Measurements from ENCODE around the gene COL13A1.

COL13A1 gene

GRCh38 chr10:69767793-69768192 lies 33.9 kb upstream of the COL13A1 start:
- peaks cover 0 to 2% of the 10 kb centered on the region in 2 donors for H3K27me3 ChIP-seq (ENCODE audit: control insufficient read depth in 1 of 2, insufficient read depth in 2 of 2, low read length in 2 of 2)
- no peak overlapping the region for H3K27ac ChIP-seq (ENCODE audit: low read length)
- peaks cover 25% of the 10 kb centered on the region for H3K4me1 ChIP-seq (ENCODE audit: control insufficient read depth, insufficient read depth, low read length)
- H3K4me3 ChIP-seq (ENCODE audit: low read length in 2 of 2), result no peak overlapping the region
- H3K9me3 ChIP-seq (ENCODE audit: control insufficient read depth in 2 of 2, low read length in 2 of 2), result peaks cover 0 to 2% of the 10 kb centered on the region in 2 donors
- no peak overlapping the region for H3K9ac ChIP-seq (ENCODE audit: low read length in 2 of 2)
- no peaks in the 10 kb centered on the region for H3K36me3 ChIP-seq (ENCODE audit: control insufficient read depth in 2 of 2, insufficient read depth in 2 of 2, low read length in 2 of 2)

- peaks cover 25% of the 10 kb centered on the region for H3K4me1 ChIP-seq (ENCODE audit: control insufficient read depth, insufficient read depth, low read length)
- H3K4me3 ChIP-seq (ENCODE audit: low read length in 2 of 2), result no peak overlapping the region
- H3K36me3 ChIP-seq (ENCODE audit: control insufficient read depth in 2 of 2, insufficient read depth in 2 of 2, low read length in 2 of 2), result no peaks in the 10 kb centered on the region
- peaks cover 2 to 5% of the 10 kb centered on the region in 2 donors for H3K9me3 ChIP-seq (ENCODE audit: control insufficient read depth in 2 of 2, low read length in 2 of 2)
- H3K27ac ChIP-seq (ENCODE audit: low read length), result no peak overlapping the region
- H3K27me3 ChIP-seq (ENCODE audit: control insufficient read depth in 1 of 2, insufficient read depth in 2 of 2, low read length in 2 of 2), result peaks cover 0 to 2% of the 10 kb centered on the region in 2 donors
- no peak overlapping the region for H3K9ac ChIP-seq (ENCODE audit: low read length in 2 of 2)
Measured at GRCh38 chr10:69768386-69768785, 33.3 kb upstream of the COL13A1 start.

DNA sequence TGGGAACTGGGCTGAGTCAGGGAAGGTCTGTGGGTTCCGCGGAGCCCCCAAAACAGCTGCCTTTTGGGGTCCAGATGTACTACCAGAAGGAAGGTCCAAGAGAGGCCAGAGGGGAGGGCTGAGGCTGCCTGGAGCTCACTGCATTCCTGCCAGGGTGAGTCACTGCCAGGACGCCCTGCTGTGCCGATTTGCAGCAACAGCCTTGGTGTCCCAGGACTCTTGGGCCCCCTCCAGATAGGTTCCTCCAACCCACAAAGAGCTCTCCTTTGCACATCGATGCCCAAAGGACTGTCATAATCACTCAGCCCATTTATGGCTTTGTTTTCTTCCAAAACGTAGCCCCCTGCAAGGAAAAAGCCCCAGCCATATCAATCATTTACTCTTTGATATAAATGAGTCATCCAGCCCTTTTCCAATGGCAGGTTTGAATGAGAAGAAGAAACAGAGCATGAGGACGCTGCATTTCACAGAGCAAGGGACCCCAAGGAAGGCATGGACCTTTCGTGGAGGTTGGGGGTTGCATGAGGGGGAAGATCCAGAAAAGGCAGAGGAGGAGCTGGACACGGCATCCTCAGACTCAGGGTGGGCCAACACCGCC lies 32.2 kb upstream of the COL13A1 start:
- Histone ChIP-seq H3K9me3 (ENCODE audit: control insufficient read depth in 2 of 2, low read length in 2 of 2) (peaks cover 2 to 5% of the 10 kb centered on the region in 2 donors), H3K4me1 (ENCODE audit: control insufficient read depth, insufficient read depth, low read length) (peaks cover 25% of the 10 kb centered on the region), H3K27me3 (ENCODE audit: control insufficient read depth in 1 of 2, insufficient read depth in 2 of 2, low read length in 2 of 2) (peaks cover 0 to 2% of the 10 kb centered on the region in 2 donors), H3K27ac (ENCODE audit: low read length) (no peak overlapping the region), H3K4me3 (ENCODE audit: low read length in 2 of 2) (no peak overlapping the region), H3K36me3 (ENCODE audit: control insufficient read depth in 2 of 2, insufficient read depth in 2 of 2, low read length in 2 of 2) (no peaks in the 10 kb centered on the region), H3K9ac (ENCODE audit: low read length in 2 of 2) (no peak overlapping the region)

DNA sequence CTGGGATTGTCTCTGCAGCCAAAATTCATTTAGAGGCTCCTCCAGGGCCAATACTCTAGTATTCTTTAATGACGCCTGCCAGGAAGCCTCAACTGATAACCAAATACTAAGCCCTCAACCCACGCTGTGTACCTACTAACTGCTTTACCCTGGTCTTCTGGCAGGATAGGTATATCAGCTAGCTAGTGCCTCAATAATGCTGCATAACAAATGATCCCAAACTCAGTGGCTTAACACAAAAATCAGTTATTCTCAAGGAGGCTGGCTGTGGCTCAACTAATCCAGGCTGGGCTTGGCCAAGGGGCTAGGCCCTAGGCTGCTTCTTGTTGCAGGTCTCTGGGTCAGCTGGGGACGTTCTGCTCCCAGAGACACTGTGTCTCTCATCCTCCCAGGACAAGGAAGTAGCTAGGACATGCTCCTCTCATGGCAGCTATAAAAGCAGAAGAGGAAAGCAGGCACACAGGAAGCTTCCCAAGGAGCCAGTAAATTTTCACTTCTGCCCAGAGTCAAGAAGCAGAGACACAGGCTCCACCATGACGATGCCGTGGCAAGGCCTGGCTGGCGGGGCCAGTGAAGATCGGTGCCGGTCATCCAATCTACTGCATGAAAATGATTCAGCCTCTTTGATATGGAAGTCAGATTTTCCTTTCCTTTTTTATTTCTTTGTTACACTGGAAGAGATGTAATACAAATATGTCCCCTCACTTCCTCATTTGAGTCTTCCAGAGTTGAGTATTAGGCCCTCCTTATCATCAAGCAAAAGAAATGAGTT lies 28.6 kb upstream of the COL13A1 start:
- no peak overlapping the region for H3K4me3 ChIP-seq (ENCODE audit: low read length in 2 of 2)
- no peaks in the 10 kb centered on the region for H3K36me3 ChIP-seq (ENCODE audit: control insufficient read depth in 2 of 2, insufficient read depth in 2 of 2, low read length in 2 of 2)
- peaks cover 15% of the 10 kb centered on the region for H3K4me1 ChIP-seq (ENCODE audit: control insufficient read depth, insufficient read depth, low read length)
- H3K9me3 ChIP-seq (ENCODE audit: control insufficient read depth in 2 of 2, low read length in 2 of 2), result peaks cover 2 to 5% of the 10 kb centered on the region in 2 donors
- no peak overlapping the region for H3K9ac ChIP-seq (ENCODE audit: low read length in 2 of 2)
- no peaks in the 10 kb centered on the region for H3K27me3 ChIP-seq (ENCODE audit: control insufficient read depth in 1 of 2, insufficient read depth in 2 of 2, low read length in 2 of 2)
- no peak overlapping the region for H3K27ac ChIP-seq (ENCODE audit: low read length)

DNA sequence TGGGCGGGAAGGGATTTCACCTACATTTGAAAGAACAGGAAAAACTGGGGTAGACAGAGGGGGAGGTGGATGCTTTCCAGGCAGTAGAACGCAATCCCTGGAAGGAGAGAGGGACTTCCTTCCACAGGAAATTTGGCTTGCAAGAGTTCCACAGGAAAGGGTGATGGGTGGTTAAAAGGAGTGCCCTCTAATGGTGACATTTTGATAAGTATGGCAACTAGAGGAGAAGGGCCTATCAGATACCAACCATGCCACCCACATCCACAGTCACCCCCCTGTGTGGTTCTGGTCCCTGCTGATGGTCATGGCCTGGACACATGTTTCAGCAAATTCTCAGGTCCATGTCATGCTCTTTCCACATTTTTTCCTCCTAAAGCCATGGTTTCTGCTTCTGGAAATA lies 27.1 kb upstream of the COL13A1 start:
- H3K4me3 ChIP-seq (ENCODE audit: low read length in 2 of 2), result no peak overlapping the region

DNA sequence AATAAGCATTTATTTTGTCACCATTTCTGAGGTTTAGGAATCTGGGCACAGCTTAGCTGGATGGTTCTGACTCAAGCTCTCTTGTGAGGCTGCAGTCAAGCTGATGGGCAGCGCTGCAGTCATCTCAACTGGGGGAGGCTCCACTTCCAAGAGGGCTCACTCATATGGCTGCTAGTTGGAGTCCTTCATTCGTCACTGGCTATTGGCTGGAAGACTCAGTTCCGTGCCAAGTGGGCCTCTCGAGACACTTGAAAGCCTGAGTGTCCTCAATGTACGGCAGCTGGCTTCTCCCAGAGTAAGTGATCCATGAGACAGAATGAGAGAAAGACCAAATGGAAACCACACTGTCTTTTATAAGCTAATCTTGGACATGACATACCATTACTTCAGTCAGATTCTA lies 21.6 kb upstream of the COL13A1 start:
- Histone ChIP-seq H3K9ac (ENCODE audit: low read length in 2 of 2) (no peak overlapping the region), H3K36me3 (ENCODE audit: control insufficient read depth in 2 of 2, insufficient read depth in 2 of 2, low read length in 2 of 2) (no peaks in the 10 kb centered on the region), H3K27ac (ENCODE audit: low read length) (no peak overlapping the region), H3K4me3 (ENCODE audit: low read length in 2 of 2) (no peak overlapping the region), H3K27me3 (ENCODE audit: control insufficient read depth in 1 of 2, insufficient read depth in 2 of 2, low read length in 2 of 2) (peaks cover 0 to 9% of the 10 kb centered on the region in 2 donors), H3K9me3 (ENCODE audit: control insufficient read depth in 2 of 2, low read length in 2 of 2) (peaks cover 0 to 4% of the 10 kb centered on the region in 2 donors), H3K4me1 (ENCODE audit: control insufficient read depth, insufficient read depth, low read length) (no peaks in the 10 kb centered on the region)

More for the DNA sequence above, 27.1 kb upstream of the COL13A1 start:
- Histone ChIP-seq H3K9ac (ENCODE audit: low read length in 2 of 2) (no peak overlapping the region), H3K27me3 (ENCODE audit: control insufficient read depth in 1 of 2, insufficient read depth in 2 of 2, low read length in 2 of 2) (no peaks in the 10 kb centered on the region), H3K27ac (ENCODE audit: low read length) (no peak overlapping the region), H3K36me3 (ENCODE audit: control insufficient read depth in 2 of 2, insufficient read depth in 2 of 2, low read length in 2 of 2) (no peaks in the 10 kb centered on the region), H3K4me1 (ENCODE audit: control insufficient read depth, insufficient read depth, low read length) (peaks cover 2% of the 10 kb centered on the region), H3K9me3 (ENCODE audit: control insufficient read depth in 2 of 2, low read length in 2 of 2) (peaks cover 2 to 5% of the 10 kb centered on the region in 2 donors)

- Histone ChIP-seq H3K4me3 (ENCODE audit: low read length in 2 of 2) (no peak overlapping the region), H3K27ac (ENCODE audit: low read length) (no peak overlapping the region), H3K9me3 (ENCODE audit: control insufficient read depth in 2 of 2, low read length in 2 of 2) (peaks cover 0 to 4% of the 10 kb centered on the region in 2 donors), H3K9ac (ENCODE audit: low read length in 2 of 2) (no peak overlapping the region), H3K27me3 (ENCODE audit: control insufficient read depth in 1 of 2, insufficient read depth in 2 of 2, low read length in 2 of 2) (peaks cover 0 to 9% of the 10 kb centered on the region in 2 donors), H3K36me3 (ENCODE audit: control insufficient read depth in 2 of 2, insufficient read depth in 2 of 2, low read length in 2 of 2) (no peaks in the 10 kb centered on the region), H3K4me1 (ENCODE audit: control insufficient read depth, insufficient read depth, low read length) (no peaks in the 10 kb centered on the region)
Measured at GRCh38 chr10:69781576-69781975, 20.1 kb upstream of the COL13A1 start.

- Histone ChIP-seq H3K27ac (ENCODE audit: low read length) (no peak overlapping the region), H3K36me3 (ENCODE audit: control insufficient read depth in 2 of 2, insufficient read depth in 2 of 2, low read length in 2 of 2) (no peaks in the 10 kb centered on the region), H3K4me3 (ENCODE audit: low read length in 2 of 2) (no peak overlapping the region), H3K9me3 (ENCODE audit: control insufficient read depth in 2 of 2, low read length in 2 of 2) (peaks cover 0 to 4% of the 10 kb centered on the region in 2 donors), H3K27me3 (ENCODE audit: control insufficient read depth in 1 of 2, insufficient read depth in 2 of 2, low read length in 2 of 2) (peaks cover 0 to 9% of the 10 kb centered on the region in 2 donors), H3K4me1 (ENCODE audit: control insufficient read depth, insufficient read depth, low read length) (no peaks in the 10 kb centered on the region), H3K9ac (ENCODE audit: low read length in 2 of 2) (no peak overlapping the region)
Measured at GRCh38 chr10:69783515-69783914, 18.2 kb upstream of the COL13A1 start.

- H3K9me3 ChIP-seq (ENCODE audit: control insufficient read depth in 2 of 2, low read length in 2 of 2), result peaks cover 0 to 4% of the 10 kb centered on the region in 2 donors
- H3K9ac ChIP-seq (ENCODE audit: low read length in 2 of 2), result no peak overlapping the region
- H3K27ac ChIP-seq (ENCODE audit: low read length), result no peak overlapping the region
- H3K4me1 ChIP-seq (ENCODE audit: control insufficient read depth, insufficient read depth, low read length), result peaks cover 10% of the 10 kb centered on the region
- H3K27me3 ChIP-seq (ENCODE audit: control insufficient read depth in 1 of 2, insufficient read depth in 2 of 2, low read length in 2 of 2), result peaks cover 0 to 9% of the 10 kb centered on the region in 2 donors
- no peaks in the 10 kb centered on the region for H3K36me3 ChIP-seq (ENCODE audit: control insufficient read depth in 2 of 2, insufficient read depth in 2 of 2, low read length in 2 of 2)
- no peak overlapping the region for H3K4me3 ChIP-seq (ENCODE audit: low read length in 2 of 2)
Measured at GRCh38 chr10:69786791-69787190, 14.9 kb upstream of the COL13A1 start.

DNA sequence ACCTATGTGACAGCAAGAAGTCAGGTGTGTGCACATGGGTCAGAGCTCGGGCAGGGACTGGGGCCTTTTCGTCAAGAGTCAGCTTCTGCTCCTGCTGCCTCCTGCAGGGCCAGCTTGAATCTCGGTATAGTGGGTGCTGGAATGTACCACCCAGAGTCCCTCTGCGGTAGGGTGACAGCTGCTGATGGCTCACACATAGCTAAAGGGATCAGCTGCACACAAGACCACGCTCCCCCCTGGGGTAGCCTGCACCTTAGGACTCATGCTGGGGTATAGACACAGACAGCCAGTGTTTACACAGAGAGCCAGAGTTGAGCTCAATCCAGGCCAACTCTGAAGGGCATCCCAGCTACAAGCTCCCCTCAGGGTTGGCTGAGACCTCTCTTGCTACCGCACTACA lies 14.0 kb upstream of the COL13A1 start:
- H3K27ac ChIP-seq (ENCODE audit: low read length), result no peak overlapping the region
- peaks cover 0 to 4% of the 10 kb centered on the region in 2 donors for H3K9me3 ChIP-seq (ENCODE audit: control insufficient read depth in 2 of 2, low read length in 2 of 2)
- peaks cover 10% of the 10 kb centered on the region for H3K4me1 ChIP-seq (ENCODE audit: control insufficient read depth, insufficient read depth, low read length)
- H3K4me3 ChIP-seq (ENCODE audit: low read length in 2 of 2), result no peak overlapping the region
- H3K27me3 ChIP-seq (ENCODE audit: control insufficient read depth in 1 of 2, insufficient read depth in 2 of 2, low read length in 2 of 2), result peaks cover 0 to 7% of the 10 kb centered on the region in 2 donors
- no peaks in the 10 kb centered on the region for H3K36me3 ChIP-seq (ENCODE audit: control insufficient read depth in 2 of 2, insufficient read depth in 2 of 2, low read length in 2 of 2)
- H3K9ac ChIP-seq (ENCODE audit: low read length in 2 of 2), result no peak overlapping the region

GRCh38 chr10:69789164-69789576 lies 12.5 kb upstream of the COL13A1 start:
- Histone ChIP-seq H3K9me3 (ENCODE audit: control insufficient read depth in 2 of 2, low read length in 2 of 2) (peaks cover 0 to 4% of the 10 kb centered on the region in 2 donors), H3K4me3 (ENCODE audit: low read length in 2 of 2) (peak overlapping the region in 1 of 2 donors; percentile 15), H3K27me3 (ENCODE audit: control insufficient read depth in 1 of 2, insufficient read depth in 2 of 2, low read length in 2 of 2) (no peaks in the 10 kb centered on the region), H3K9ac (ENCODE audit: low read length in 2 of 2) (no peak overlapping the region), H3K27ac (ENCODE audit: low read length) (no peak overlapping the region), H3K4me1 (ENCODE audit: control insufficient read depth, insufficient read depth, low read length) (peaks cover 10% of the 10 kb centered on the region), H3K36me3 (ENCODE audit: control insufficient read depth in 2 of 2, insufficient read depth in 2 of 2, low read length in 2 of 2) (no peaks in the 10 kb centered on the region)
